ENCODE results near the gene RNMT. TPM values are rescaled to one million over a fixed set of nuclear protein-coding genes. Genes with fewer than 3 reads are reported as not detected.
"Not testable (repeated sequence)": the region's sequence is repeated elsewhere in the genome, so short reads cannot be mapped to it uniquely, and the experiment has no call there.

Gene RNMT
- 10 to 100 TPM; 19.9 to 38.0 (median 26.6) TPM for total RNA-seq
- polyA plus RNA-seq = 10 to 100 TPM; 14.8 to 18.2 TPM
- long read RNA-seq, donor 1, full-length matches to known transcripts = 1 of 9 reads
- long read RNA-seq, donor 1, partial matches to known transcripts = 4 of 9 reads
- long read RNA-seq, donor 1, other reads (novel, unspliced or antisense) = 4 of 9 reads
- long read RNA-seq, donor 2, partial matches to known transcripts = 14 of 22 reads
- long read RNA-seq, donor 2, other reads (novel, unspliced or antisense) = 6 of 22 reads
- long read RNA-seq, donor 3, transcript RNMT-203 (11 exons, 1,849 nt) = major isoform, 5 of 15 reads
- long read RNA-seq, donor 3, partial matches to known transcripts = 6 of 15 reads
- long read RNA-seq, donor 3, other reads (novel, unspliced or antisense) = 3 of 15 reads

DNA sequence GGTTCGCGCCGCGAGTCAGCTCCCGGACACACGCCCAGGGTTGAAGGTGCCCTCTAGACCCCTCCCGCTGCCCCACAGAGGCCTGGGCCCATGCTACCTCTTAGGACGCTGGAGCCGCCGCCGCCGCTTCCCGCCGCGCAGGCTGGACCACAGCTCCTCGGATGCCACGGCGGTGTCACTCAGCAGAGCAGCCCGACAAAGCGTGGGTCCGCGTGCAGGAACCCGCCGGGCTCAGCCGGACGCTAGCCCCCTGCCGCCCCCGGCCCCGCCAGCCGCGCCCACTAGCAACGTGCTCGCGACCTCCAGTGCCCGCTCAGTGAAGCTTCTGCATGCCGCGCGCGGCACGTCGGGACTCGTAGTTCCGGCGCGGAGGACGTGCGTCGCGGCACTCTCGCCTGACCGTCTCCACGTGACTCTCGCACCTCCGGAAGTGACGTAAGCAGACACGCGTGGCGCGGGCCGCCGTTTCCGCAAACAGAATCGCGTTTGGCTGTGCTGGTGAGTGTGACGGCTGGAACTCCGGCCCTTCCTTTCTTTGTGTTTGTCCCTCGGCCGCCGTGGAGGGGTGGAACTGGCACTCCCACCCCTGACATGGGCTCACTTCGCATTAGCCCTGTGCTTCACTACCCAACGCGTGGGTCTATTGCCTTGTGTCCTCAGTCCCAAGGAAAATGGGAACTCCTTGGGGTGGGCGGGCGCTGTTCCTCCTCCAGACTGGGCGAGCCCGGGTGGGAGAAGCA is at the start of gene RNMT, which contains the start of gene FAM210A:
Gene RNMT (plus strand): TSS at position 442 of the 740 bp plus-strand sequence. CDS start 4,845 bp downstream, outside the sequence.
Gene FAM210A (minus strand): TSS at position 327 of the 740 bp plus-strand sequence. CDS start 44,481 bp downstream, outside the sequence.
- Histone ChIP-seq H3K9me3 (no peaks in the 10 kb centered on the region), H3K36me3 (peaks cover 0 to 11% (median 0%) of the 10 kb centered on the region in 9 donors), H3K4me3 (peak within 1 kb of the TSS; percentile 72 to 97 (median 86)), H3K27me3 (no peaks in the 10 kb centered on the region), H3K4me1 (peaks cover 0 to 50% (median 24%) of the 10 kb centered on the region in 12 donors), H3K27ac (peak within 1 kb of the TSS; percentile 84 to 99 (median 91))
- peak; percentile 96 to 98 (median 98) for DNase-seq
- peak in 1 of 2 donors; percentile 71 for TF ChIP-seq POLR2A (IDR thresholded peaks at IDR 0.05)
- TF ChIP-seq, protein P1, sequence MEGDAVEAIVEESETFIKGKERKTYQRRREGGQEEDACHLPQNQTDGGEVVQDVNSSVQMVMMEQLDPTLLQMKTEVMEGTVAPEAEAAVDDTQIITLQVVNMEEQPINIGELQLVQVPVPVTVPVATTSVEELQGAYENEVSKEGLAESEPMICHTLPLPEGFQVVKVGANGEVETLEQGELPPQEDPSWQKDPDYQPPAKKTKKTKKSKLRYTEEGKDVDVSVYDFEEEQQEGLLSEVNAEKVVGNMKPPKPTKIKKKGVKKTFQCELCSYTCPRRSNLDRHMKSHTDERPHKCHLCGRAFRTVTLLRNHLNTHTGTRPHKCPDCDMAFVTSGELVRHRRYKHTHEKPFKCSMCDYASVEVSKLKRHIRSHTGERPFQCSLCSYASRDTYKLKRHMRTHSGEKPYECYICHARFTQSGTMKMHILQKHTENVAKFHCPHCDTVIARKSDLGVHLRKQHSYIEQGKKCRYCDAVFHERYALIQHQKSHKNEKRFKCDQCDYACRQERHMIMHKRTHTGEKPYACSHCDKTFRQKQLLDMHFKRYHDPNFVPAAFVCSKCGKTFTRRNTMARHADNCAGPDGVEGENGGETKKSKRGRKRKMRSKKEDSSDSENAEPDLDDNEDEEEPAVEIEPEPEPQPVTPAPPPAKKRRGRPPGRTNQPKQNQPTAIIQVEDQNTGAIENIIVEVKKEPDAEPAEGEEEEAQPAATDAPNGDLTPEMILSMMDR (IDR thresholded peaks at IDR 0.05) = peak in 5 of 12 donors; percentile 19 to 46 (median 41)
- WGBS, 4 donors = 0 to 1% (median 0%) methylated on average over 14 to 76 of the region's 76 CpGs
- ATAC-seq = peak; percentile 96 to 98 (median 98)
- intact Hi-C loops (cut with DNase I) = loop anchor here in 9 of 10 donors (2.0 to 10.0 kb wide), 12 partner anchors 40 to 732 kb away; partner anchors contain the start of genes LDLRAD4 (in 6 of the 9) and CEP192 (in 1 of the 9)

DNA sequence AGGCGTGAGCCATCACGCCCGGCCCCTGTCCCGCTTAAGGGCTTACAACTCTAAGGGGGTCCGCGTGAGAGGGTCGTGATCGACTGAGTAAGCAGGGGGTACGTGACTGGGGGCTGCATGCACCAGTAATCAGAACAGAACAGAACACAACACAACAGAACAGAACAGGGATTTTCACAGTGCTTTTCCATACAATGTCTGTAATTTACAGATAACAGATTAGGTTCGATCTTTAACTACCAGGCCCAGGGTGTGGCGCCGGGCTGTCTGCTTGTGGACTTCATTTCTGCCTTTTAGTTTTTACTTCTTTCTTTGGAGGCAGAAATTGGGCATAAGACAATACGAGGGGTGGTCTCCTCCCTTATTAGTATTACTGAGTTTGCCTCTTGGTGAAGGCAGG is 49.1 kb upstream of the RNMT start:
- DNase-seq; intact Hi-C loops (cut with DNase I); H3K4me3 ChIP-seq; ATAC-seq; H3K27me3 ChIP-seq; H3K9me3 ChIP-seq: not testable (repeated sequence)
- peaks cover 0 to 53% (median 14%) of the 10 kb centered on the region in 12 donors for H3K4me1 ChIP-seq
- WGBS, 4 donors = 96 to 98% (median 97%) methylated on average over 13 of the region's 13 CpGs
- peaks cover 0 to 16% (median 0%) of the 10 kb centered on the region in 9 donors for H3K36me3 ChIP-seq
- H3K27ac ChIP-seq = peak overlapping the region in 10 of 12 donors; percentile 49 to 94 (median 76)

DNA sequence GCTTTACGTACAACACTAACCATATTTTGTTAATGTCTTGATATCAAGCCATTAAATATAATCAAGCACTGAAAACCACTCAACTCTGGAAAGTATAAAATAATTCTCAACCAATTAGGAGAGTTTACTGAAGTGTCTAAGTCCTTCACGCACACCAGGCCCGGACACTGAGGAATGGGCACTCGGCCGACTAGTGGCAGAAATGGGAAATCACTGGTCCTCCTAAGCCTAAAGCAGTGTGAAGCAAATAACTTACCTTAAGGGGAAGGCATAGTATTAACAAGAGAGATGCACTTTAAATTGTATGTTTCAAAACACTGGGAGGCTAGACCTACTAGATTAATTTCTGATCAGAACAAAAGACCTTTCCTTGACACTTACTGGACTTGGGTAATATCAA is 45.9 kb upstream of the RNMT start:
- peak overlapping the region in 8 of 12 donors; percentile 6 to 94 (median 76) for H3K27ac ChIP-seq
- WGBS, 4 donors = 53 to 59% (median 59%) methylated on average over 5 of the region's 5 CpGs
- ATAC-seq = peak; percentile 63 to 74 (median 70)

DNA sequence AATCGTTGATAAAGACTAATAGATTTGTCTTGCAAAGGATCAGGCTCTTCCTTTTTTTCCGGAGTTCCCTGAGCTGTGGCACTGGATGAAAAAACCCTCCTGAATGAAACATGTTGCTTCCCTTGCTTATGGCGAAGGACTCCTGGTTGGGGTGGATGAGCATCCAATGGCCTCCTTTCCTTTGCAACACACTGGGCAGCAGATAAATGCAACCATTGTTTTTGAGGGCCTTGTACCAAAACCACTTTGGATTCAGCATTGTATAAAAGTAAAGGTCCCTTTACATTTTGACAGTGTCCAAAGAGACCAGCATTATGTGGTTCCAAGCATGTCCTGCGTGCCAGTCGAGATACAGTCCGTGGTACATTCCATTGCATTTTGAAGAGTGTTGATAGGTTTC is 44.8 kb upstream of the RNMT start:
- WGBS, 4 donors = 84 to 91% (median 90%) methylated on average over 6 of the region's 6 CpGs
- Histone ChIP-seq H3K4me1 (peaks cover 0 to 62% (median 21%) of the 10 kb centered on the region in 12 donors), H3K4me3 (no peak overlapping the region), H3K36me3 (peaks cover 0 to 16% (median 0%) of the 10 kb centered on the region in 9 donors), H3K27ac (peak overlapping the region in 1 of 12 donors; percentile 88), H3K27me3 (no peaks in the 10 kb centered on the region), H3K9me3 (peaks cover 0 to 1% (median 0%) of the 10 kb centered on the region in 12 donors)
- DNase-seq = no peak
- no peak for ATAC-seq
- TF ChIP-seq, protein P1 (IDR thresholded peaks at IDR 0.05) = no peak
- no peak for TF ChIP-seq POLR2A (IDR thresholded peaks at IDR 0.05)
- intact Hi-C loops (cut with DNase I) = no loop called here

More for the DNA sequence above, 45.9 kb upstream of the RNMT start:
- DNase-seq = peak in 3 of 5 donors; percentile 38 to 48 (median 46)
- Histone ChIP-seq H3K4me3 (no peak overlapping the region), H3K4me1 (peaks cover 0 to 60% (median 15%) of the 10 kb centered on the region in 12 donors), H3K9me3 (peaks cover 0 to 5% (median 0%) of the 10 kb centered on the region in 12 donors), H3K36me3 (peaks cover 0 to 16% (median 0%) of the 10 kb centered on the region in 9 donors), H3K27me3 (no peaks in the 10 kb centered on the region)
- TF ChIP-seq, protein P1 (IDR thresholded peaks at IDR 0.05) = peak; percentile 35 to 65 (median 48)
- no peak for TF ChIP-seq POLR2A (IDR thresholded peaks at IDR 0.05)
- intact Hi-C loops (cut with DNase I) = no loop called here

Data from heart left ventricle (tissue), 16 donors.